SK-N-SH (cell line): Measurements from ENCODE around the gene NCKAP5L. TPM values are rescaled to one million over a fixed set of nuclear protein-coding genes. Genes with fewer than 3 reads are reported as not detected.

Experiments
- CTCF ChIP-seq: fragments of 200-600 bp; sonication (generic); IDR thresholded peaks from 2 replicates; pipeline ENCODE4 v1.6.1; 2017; ENCODE audit warnings: antibody characterized with exemption, mild to moderate bottlenecking, moderate library complexity
- EP300 ChIP-seq, 2 experiments: IDR thresholded peaks; 2 replicates each; pipeline versions ENCODE4 v1.4.0 to v1.6.1; 2012; ENCODE audit warnings: borderline replicate concordance in 1 of 2, low read depth in 1 of 2, low read length in 1 of 2
- EZH2phosphoT487 ChIP-seq: fragments of 200-600 bp; sonication (generic); IDR thresholded peaks from 2 replicates; pipeline ENCODE4 v1.6.1; 2017; ENCODE audit warnings: low read depth, mixed run types, mild to moderate bottlenecking, antibody characterized with exemption, moderate library complexity, borderline replicate concordance
- FOXJ3 ChIP-seq: sonication (generic); formaldehyde crosslinking; IDR thresholded peaks from 2 replicates; pipeline ENCODE4 v1.5.1; 2020; ENCODE audit warnings: mild to moderate bottlenecking, missing genetic modification reagents
- JUND ChIP-seq: IDR thresholded peaks from 2 replicates; pipeline ENCODE4 v1.4.0; 2012
- MAX ChIP-seq: IDR thresholded peaks from 2 replicates; pipeline ENCODE4 v1.4.0; 2012; ENCODE audit warnings: low read depth
- MXI1 ChIP-seq: IDR thresholded peaks from 2 replicates; pipeline ENCODE4 v1.6.1; 2012; ENCODE audit warnings: mild to moderate bottlenecking, low read depth, low read length, improper control_type of control experiment
- NFIC ChIP-seq: IDR thresholded peaks from 2 replicates; pipeline ENCODE4 v1.4.0; 2012; ENCODE audit warnings: borderline replicate concordance
- NRF1 ChIP-seq: IDR thresholded peaks from 2 replicates; pipeline ENCODE4 v1.6.1; 2012; ENCODE audit warnings: low read depth, mild to moderate bottlenecking, low read length
- PBX3 ChIP-seq: IDR thresholded peaks from 2 replicates; pipeline ENCODE4; 2012
- POLR2AphosphoS5 ChIP-seq: IDR thresholded peaks from 2 replicates; pipeline ENCODE4 v1.6.1; 2012; ENCODE audit warnings: low read depth, low read length
- RAD21 ChIP-seq: IDR thresholded peaks from 2 replicates; pipeline ENCODE4 v1.6.1; 2012; ENCODE audit warnings: mild to moderate bottlenecking, low read length
- RXRA ChIP-seq: IDR thresholded peaks from 2 replicates; pipeline ENCODE4 v1.4.0; 2012; ENCODE audit warnings: low read depth, mild to moderate bottlenecking, borderline replicate concordance
- TAF1 ChIP-seq: IDR thresholded peaks from 2 replicates; pipeline ENCODE4 v1.6.1; 2012; ENCODE audit warnings: low read depth, mild to moderate bottlenecking, low read length, moderate library complexity, borderline replicate concordance
- TEAD4 ChIP-seq: IDR thresholded peaks from 2 replicates; pipeline ENCODE4 v1.4.0; 2012; ENCODE audit warnings: mild to moderate bottlenecking, borderline replicate concordance; ENCODE audit not compliant: insufficient read depth
- USF2 ChIP-seq: fragments of 150-350 bp; IDR thresholded peaks from 2 replicates; pipeline ENCODE4 v1.6.1; 2017; ENCODE audit warnings: antibody characterized with exemption, low read length, low read depth, borderline replicate concordance
- YY1 ChIP-seq: IDR thresholded peaks from 2 replicates; pipeline ENCODE4 v1.4.0; 2012; ENCODE audit warnings: low read depth, mild to moderate bottlenecking
- ZBTB33 ChIP-seq: IDR thresholded peaks from 2 replicates; pipeline ENCODE4 v1.4.0; 2012; ENCODE audit warnings: low read depth, borderline replicate concordance
- polyA plus RNA-seq, 3 experiments: library from polyadenylated mRNA; depleted of rRNA; stranded (reverse); fragments of >200 nt; gene quantifications; 2 replicates each; pipeline ENCODE4 v1.2.3, GENCODE V29; 2012

NCKAP5L gene
- polyA plus RNA-seq, 1 of the 3 experiments (the other 2 are of a cell fraction): 8.9 TPM

- TF ChIP-seq CTCF (no peak), TAF1 (no peak), MXI1 (no peak), NRF1 (no peak), FOXJ3 (CRISPR knock-in tag) (no peak), TEAD4 (no peak), EP300 (IDR thresholded peaks at IDR 0.05; ENCODE audit: borderline replicate concordance in 1 of 2, low read depth in 1 of 2, low read length in 1 of 2) (peak in 1 of 2 experiments; percentile 43; a peak in 2 of 4 replicates), MAX (peak; percentile 52), NFIC (peak; percentile 90), PBX3 (peak; percentile 79), RAD21 (peak; percentile 17; the same call in 1 of the 2 replicates), POLR2AphosphoS5 (no peak), EZH2phosphoT487 (no peak), YY1 (no peak), RXRA (no peak; the same call in 1 of the 2 replicates), USF2 (no peak), ZBTB33 (no peak), JUND (no peak; the same call in 1 of the 2 replicates)
- TF ChIP-seq, all 33 proteins: peak for 8
These were observed 45.2 kb upstream of the NCKAP5L start (continued) for GRCh38 chr12:49873361-49873934.
